GM12878 (cell line): ENCODE measurements around the gene ARAP1. TPM values are rescaled to one million over a fixed set of nuclear protein-coding genes. Genes with fewer than 3 reads are reported as not detected.

Source experiments
- ATAC-seq: fragments of 200-7000 bp; cut with Tn5 transposase; 3 replicates; pipeline ENCODE4 v1.9.1; 2020; ENCODE audit warnings: mild to moderate bottlenecking, moderate library complexity
- BruUV-seq: library from RNA; stranded (reverse); fragments of 400-500 nt; replicated peaks from 2 replicates; lab custom pipeline; 2021; lab: Mats Ljungman, UMichigan
- CTCF ChIA-PET: fragments of 300-600 bp; sonication (Branson Sonifier 250); formaldehyde crosslinking; extraction: SDS; loops from one replicate; lab custom pipeline; 2021; ENCODE audit warnings: inconsistent platforms; lab: Yijun Ruan, JAX
- POLR2A ChIA-PET: fragments of 350-600 bp; formaldehyde crosslinking; extraction: SDS; loops from one replicate; lab custom pipeline; 2021; ENCODE audit warnings: inconsistent platforms; lab: Charles Lee
- RAD21 ChIA-PET: fragments of 300-600 bp; sonication (Branson Sonifier 250); formaldehyde crosslinking; loops from one replicate; lab custom pipeline; 2023; ENCODE audit warnings: antibody characterized with exemption; ENCODE audit not compliant: unreplicated experiment; lab: Charles Lee
- SMC1A ChIA-PET: fragments of 300-600 bp; sonication (Branson Sonifier 250); formaldehyde crosslinking; loops from one replicate; lab custom pipeline; 2023; ENCODE audit not compliant: unreplicated experiment, uncharacterized antibody; lab: Charles Lee
- DNase-seq: peaks from one replicate; pipeline ENCODE4 v3.0.0-alpha.2; 2011; ENCODE audit warnings: low read depth, low spot score
- FAIRE-seq: peaks from 3 replicates; lab custom pipeline; 2011; peaks lifted over from hg19 to GRCh38; lab: Jason Lieb, UNC
- H2AFZ ChIP-seq: 2 replicates; pipeline ENCODE4 v1.6.0; 2011; ENCODE audit warnings: low read depth, low read length, control low read depth; ENCODE audit not compliant: control insufficient read depth
- H3K27ac ChIP-seq: 2 replicates; pipeline ENCODE4 v1.5.1; 2011; ENCODE audit warnings: control low read depth; ENCODE audit not compliant: control insufficient read depth, insufficient read depth
- H3K27me3 ChIP-seq, 2 experiments: replicated peaks in 1 of 2; 2 replicates each; pipeline versions ENCODE4 v1.6.0 to v1.6.1; 2011; ENCODE audit warnings: low read length in 1 of 2; ENCODE audit not compliant: control insufficient read depth in 2 of 2, insufficient read depth in 2 of 2
- H3K36me3 ChIP-seq, 2 experiments: 2 replicates each; pipeline ENCODE4 v1.5.1; 2011; ENCODE audit warnings: low read length in 1 of 2; ENCODE audit not compliant: control insufficient read depth in 2 of 2, insufficient read depth in 2 of 2
- H3K4me1 ChIP-seq: 2 replicates; pipeline ENCODE4 v1.6.1; 2011; ENCODE audit warnings: mild to moderate bottlenecking, low read length, moderate library complexity, mixed read lengths; ENCODE audit not compliant: control insufficient read depth, insufficient read depth
- H3K4me2 ChIP-seq: 2 replicates; pipeline ENCODE4 v1.6.0; 2011; ENCODE audit warnings: control low read depth; ENCODE audit not compliant: control insufficient read depth, insufficient read depth
- H3K4me3 ChIP-seq: fragments of 200-600 bp; sonication (generic); 2 replicates; pipeline ENCODE4 v1.5.1; 2016
- H3K79me2 ChIP-seq: 2 replicates; pipeline ENCODE4 v1.6.0; 2011; ENCODE audit warnings: low read length; ENCODE audit not compliant: control insufficient read depth, insufficient read depth
- H3K9ac ChIP-seq: 2 replicates; pipeline ENCODE4 v1.8.0; 2011; ENCODE audit warnings: low read length, control low read depth, mixed read lengths; ENCODE audit not compliant: control insufficient read depth, insufficient read depth
- H3K9me3 ChIP-seq: replicated peaks from 3 replicates; pipeline ENCODE4 v1.5.1; 2011; ENCODE audit warnings: mild to moderate bottlenecking, low read length; ENCODE audit not compliant: control insufficient read depth, insufficient read depth
- H4K20me1 ChIP-seq: 2 replicates; pipeline ENCODE4 v1.6.0; 2011; ENCODE audit not compliant: control insufficient read depth, insufficient read depth
- JUNB ChIP-seq: IDR thresholded peaks from 2 replicates; pipeline ENCODE4 v1.6.1; 2016; ENCODE audit warnings: antibody characterized with exemption, mild to moderate bottlenecking
- RFX5 ChIP-seq: IDR thresholded peaks from 2 replicates; pipeline ENCODE4 v1.6.1; 2011; ENCODE audit warnings: low read depth, low read length, improper control_type of control experiment
- ZNF274 ChIP-seq: IDR thresholded peaks from one replicate; pipeline ENCODE4 v1.8.0; 2011; ENCODE audit not compliant: insufficient read length, insufficient read depth
- WGBS: methylation state at CpG from one replicate; pipeline ENCODE4 v1.1.6; 2016; ENCODE audit warnings: low lambda C conversion rate; ENCODE audit not compliant: insufficient replicate concordance, insufficient coverage; ENCODE audit errors: missing lambda C conversion rate; 5-methylcytosine and 5-hydroxymethylcytosine counted together
- in situ Hi-C: fragments of 300-500 bp; cut with MboI; formaldehyde crosslinking; loops from 9 replicates; pipeline ENCODE4 v1.14.3; 2018; ENCODE audit warnings: mixed read lengths
- intact Hi-C: fragments of 100-400 bp; cut with micrococcal nuclease; formaldehyde crosslinking; loops from one replicate; pipeline ENCODE4 v1.14.2; 2022; ENCODE audit not compliant: unreplicated experiment
- polyA plus RNA-seq, 11 experiments: library from polyadenylated mRNA; depleted of rRNA in 4 of 11; unstranded in 6 of 11; stranded (reverse) in 5 of 11; fragments of >200 nt; fragmentation: Nextera tagmentation in 4 of 11; fragmentation: Illumina TruSeq in 1 of 11; extraction: Ambion mirVana in 4 of 11; extraction: Trizol in 1 of 11; gene quantifications; 1 replicate in 1 of 11; 2 replicates in 10 of 11; pipeline versions ENCODE4 v1.2.1 to v1.2.3, GENCODE V29; 2011 to 2016; ENCODE audit warnings: inconsistent platforms in 2 of 11, missing spikeins in 2 of 11, low read depth in 1 of 11
- total RNA-seq, 4 experiments: library from RNA; depleted of rRNA in 3 of 4; stranded (reverse); fragments of >200 nt in 3 of 4; fragmentation: Illumina TruSeq in 1 of 4; extraction: Trizol in 1 of 4; gene quantifications; 2 replicates each; pipeline versions ENCODE4 v1.2.1 to v1.2.3, GENCODE V29; 2013 to 2021
- TF ChIP-seq, protein P1 (sequence below): fragments of 450-650 bp; formaldehyde crosslinking; IDR thresholded peaks from 2 replicates; pipeline ENCODE4 v1.4.0; 2020; ENCODE audit warnings: mild to moderate bottlenecking, moderate library complexity

Gene ARAP1
- total and polyA plus RNA-seq, 10 of the 15 experiments (the other 5 are each of a cell fraction or from before 2014, with no cell fraction given) = 0.55 to 102 (median 51.0) TPM

DNA sequence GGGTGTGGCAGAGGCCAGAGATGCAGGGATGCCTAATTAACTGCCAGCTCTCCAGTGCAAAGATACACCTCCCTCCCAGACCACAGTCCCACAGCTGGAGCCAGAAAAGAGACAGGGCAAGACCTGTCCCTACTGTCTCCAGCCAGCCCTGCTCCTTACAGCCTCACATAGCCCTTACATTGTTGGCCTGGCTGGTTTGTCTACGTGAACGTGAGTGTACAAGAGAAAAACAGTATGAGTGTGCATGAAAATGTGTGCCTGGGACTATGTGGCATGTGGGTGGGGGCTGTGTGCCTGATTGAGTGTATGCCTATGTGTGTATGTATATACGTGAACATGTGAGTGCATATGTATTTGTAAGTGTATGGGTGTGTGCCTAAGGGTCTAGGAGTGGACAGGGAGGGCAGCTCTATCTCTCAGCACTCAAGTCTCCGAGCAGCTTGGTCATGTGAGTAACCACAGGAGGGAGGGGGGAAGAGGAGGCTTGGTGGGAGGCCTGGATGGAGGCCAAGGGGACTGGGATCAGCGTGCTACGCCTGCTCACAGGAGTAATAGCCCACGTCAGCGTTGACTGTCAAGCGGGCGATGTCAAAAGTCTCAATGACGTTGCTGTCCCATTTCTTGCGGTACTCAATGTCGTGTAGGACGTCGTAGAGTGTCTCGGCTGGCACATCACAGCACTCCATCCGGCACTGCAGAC lies 6.6 kb upstream of the ARAP1 start (continued):
- no peak for TF ChIP-seq ZNF274
- no peak for TF ChIP-seq JUNB

DNA sequence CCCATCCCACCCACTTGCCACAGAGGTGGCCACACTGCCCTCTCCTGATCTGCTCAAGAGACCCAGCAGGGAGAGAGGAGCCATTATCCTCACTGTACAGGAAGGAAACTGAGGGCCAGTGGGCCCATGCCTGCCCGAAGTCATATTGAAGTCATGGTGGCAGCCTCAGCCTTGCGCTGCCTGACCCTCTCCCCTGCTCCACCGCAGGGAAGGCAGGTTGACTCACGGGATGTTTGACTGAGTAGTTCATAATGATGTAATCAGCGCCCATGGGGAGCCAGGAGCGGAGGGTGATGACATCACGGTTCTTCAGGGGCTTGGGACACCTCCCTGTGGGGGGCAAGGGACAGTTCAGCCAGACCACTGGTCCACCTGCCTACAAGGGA lies 6.1 kb upstream of the ARAP1 start:
- intact Hi-C loops = no loop called here
- FAIRE-seq (no peak), DNase-seq (no peak), ATAC-seq (no peak)
- Histone ChIP-seq H3K79me2 (no peaks in the 10 kb centered on the region), H3K4me3 (no peak overlapping the region), H4K20me1 (no peaks in the 10 kb centered on the region), H3K9me3 (no peaks in the 10 kb centered on the region), H3K27ac (no peak overlapping the region), H2AFZ (no peak overlapping the region), H3K4me1 (peaks cover 13% of the 10 kb centered on the region), H3K27me3 (no peaks in the 10 kb centered on the region), H3K4me2 (no peak overlapping the region), H3K36me3 (no peaks in the 10 kb centered on the region; a peak in 1 of 4 replicates), H3K9ac (no peak overlapping the region)
- ChIA-PET CTCF (interaction anchor here (1.5 kb wide), 1 partner anchor 35 kb away, joined by 3 read pairs; no protein-coding TSS in a partner anchor), SMC1A (no interaction called here), RAD21 (no interaction called here), POLR2A (no interaction called here)
- BruUV-seq = no TSS peak
- in situ Hi-C loops = no loop called here
- no peak for TF ChIP-seq RFX5
- TF ChIP-seq, protein P1, sequence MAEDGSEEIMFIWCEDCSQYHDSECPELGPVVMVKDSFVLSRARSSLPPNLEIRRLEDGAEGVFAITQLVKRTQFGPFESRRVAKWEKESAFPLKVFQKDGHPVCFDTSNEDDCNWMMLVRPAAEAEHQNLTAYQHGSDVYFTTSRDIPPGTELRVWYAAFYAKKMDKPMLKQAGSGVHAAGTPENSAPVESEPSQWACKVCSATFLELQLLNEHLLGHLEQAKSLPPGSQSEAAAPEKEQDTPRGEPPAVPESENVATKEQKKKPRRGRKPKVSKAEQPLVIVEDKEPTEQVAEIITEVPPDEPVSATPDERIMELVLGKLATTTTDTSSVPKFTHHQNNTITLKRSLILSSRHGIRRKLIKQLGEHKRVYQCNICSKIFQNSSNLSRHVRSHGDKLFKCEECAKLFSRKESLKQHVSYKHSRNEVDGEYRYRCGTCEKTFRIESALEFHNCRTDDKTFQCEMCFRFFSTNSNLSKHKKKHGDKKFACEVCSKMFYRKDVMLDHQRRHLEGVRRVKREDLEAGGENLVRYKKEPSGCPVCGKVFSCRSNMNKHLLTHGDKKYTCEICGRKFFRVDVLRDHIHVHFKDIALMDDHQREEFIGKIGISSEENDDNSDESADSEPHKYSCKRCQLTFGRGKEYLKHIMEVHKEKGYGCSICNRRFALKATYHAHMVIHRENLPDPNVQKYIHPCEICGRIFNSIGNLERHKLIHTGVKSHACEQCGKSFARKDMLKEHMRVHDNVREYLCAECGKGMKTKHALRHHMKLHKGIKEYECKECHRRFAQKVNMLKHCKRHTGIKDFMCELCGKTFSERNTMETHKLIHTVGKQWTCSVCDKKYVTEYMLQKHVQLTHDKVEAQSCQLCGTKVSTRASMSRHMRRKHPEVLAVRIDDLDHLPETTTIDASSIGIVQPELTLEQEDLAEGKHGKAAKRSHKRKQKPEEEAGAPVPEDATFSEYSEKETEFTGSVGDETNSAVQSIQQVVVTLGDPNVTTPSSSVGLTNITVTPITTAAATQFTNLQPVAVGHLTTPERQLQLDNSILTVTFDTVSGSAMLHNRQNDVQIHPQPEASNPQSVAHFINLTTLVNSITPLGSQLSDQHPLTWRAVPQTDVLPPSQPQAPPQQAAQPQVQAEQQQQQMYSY (CRISPR knock-in tag) = no peak
- 89% methylated on average over 7 of the region's 7 CpGs for WGBS
